Fibroblast of pulmonary artery (primary cell): ENCODE measurements around the gene SEMA4G.

Source experiments
- DNase-seq: peaks from one replicate; pipeline ENCODE4 v3.0.0-alpha.2; 2010; ENCODE audit warnings: low read depth
- H3K4me3 ChIP-seq: replicated peaks from 2 replicates; pipeline ENCODE4 v1.5.1; 2011; ENCODE audit warnings: low read depth, mild to moderate bottlenecking, control low read depth, low read length, moderate library complexity
- TF ChIP-seq, protein P1 (sequence below): IDR thresholded peaks from 2 replicates; pipeline ENCODE4 v1.5.1; 2011; ENCODE audit warnings: mild to moderate bottlenecking, control low read depth, low read length, inconsistent platforms; ENCODE audit errors: missing control alignments

Gene SEMA4G

GRCh38 chr10:100978121-100978900 lies 9.0 kb downstream of the SEMA4G start:
- DNase-seq, result no peak
- H3K4me3 ChIP-seq, result no peak overlapping the region
- TF ChIP-seq, protein P1, sequence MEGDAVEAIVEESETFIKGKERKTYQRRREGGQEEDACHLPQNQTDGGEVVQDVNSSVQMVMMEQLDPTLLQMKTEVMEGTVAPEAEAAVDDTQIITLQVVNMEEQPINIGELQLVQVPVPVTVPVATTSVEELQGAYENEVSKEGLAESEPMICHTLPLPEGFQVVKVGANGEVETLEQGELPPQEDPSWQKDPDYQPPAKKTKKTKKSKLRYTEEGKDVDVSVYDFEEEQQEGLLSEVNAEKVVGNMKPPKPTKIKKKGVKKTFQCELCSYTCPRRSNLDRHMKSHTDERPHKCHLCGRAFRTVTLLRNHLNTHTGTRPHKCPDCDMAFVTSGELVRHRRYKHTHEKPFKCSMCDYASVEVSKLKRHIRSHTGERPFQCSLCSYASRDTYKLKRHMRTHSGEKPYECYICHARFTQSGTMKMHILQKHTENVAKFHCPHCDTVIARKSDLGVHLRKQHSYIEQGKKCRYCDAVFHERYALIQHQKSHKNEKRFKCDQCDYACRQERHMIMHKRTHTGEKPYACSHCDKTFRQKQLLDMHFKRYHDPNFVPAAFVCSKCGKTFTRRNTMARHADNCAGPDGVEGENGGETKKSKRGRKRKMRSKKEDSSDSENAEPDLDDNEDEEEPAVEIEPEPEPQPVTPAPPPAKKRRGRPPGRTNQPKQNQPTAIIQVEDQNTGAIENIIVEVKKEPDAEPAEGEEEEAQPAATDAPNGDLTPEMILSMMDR, result no peak

GRCh38 chr10:100978901-100979195 lies 9.5 kb downstream of the SEMA4G start:
- no peak overlapping the region for H3K4me3 ChIP-seq
- no peak for DNase-seq
- TF ChIP-seq, protein P1, result no peak

GRCh38 chr10:100979791-100980272 lies 10.5 kb downstream of the SEMA4G start:
- TF ChIP-seq, protein P1, result no peak
- no peak for DNase-seq
- H3K4me3 ChIP-seq, result no peak overlapping the region

DNA sequence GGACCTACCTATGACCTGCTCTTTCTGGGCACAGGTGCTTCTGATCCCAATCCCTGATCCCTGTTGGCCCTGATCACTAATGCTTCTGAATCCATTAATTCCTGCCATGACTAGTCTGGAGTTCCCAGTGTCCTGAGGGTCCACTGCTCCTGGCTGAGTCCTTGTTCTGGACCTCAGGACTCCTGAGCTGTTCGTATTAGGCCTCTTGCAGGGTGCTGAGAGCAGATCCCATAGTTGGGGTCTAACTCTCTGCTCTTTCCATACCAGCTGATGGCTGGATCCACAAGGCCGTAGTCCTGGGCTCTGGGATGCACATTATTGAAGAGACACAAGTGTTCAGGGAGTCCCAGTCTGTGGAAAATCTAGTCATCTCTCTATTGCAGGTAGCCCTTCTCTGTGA lies 11.0 kb downstream of the SEMA4G start:
- no peak overlapping the region for H3K4me3 ChIP-seq
- DNase-seq, result no peak
- TF ChIP-seq, protein P1, result no peak

- H3K4me3 ChIP-seq, result no peak overlapping the region
- DNase-seq, result no peak
Measured at GRCh38 chr10:100980711-100981110, 11.4 kb downstream of the SEMA4G start.

GRCh38 chr10:100981178-100981772 lies 12.0 kb downstream of the SEMA4G start:
- H3K4me3 ChIP-seq, result no peak overlapping the region
- no peak for DNase-seq
- TF ChIP-seq, protein P1, result no peak

More at GRCh38 chr10:100980711-100981110, 11.4 kb downstream of the SEMA4G start:
- TF ChIP-seq, protein P1, result no peak
